HG03439 (cell line): ENCODE measurements around the gene MRPS15.

Experiments used
- ATAC-seq: cut with Tn5 transposase; IDR thresholded peaks from one replicate; pipeline ENCODE4 v1.9.1; 2021; ENCODE audit warnings: mild to moderate bottlenecking, moderate library complexity; ENCODE audit not compliant: unreplicated experiment

The MRPS15 gene

DNA sequence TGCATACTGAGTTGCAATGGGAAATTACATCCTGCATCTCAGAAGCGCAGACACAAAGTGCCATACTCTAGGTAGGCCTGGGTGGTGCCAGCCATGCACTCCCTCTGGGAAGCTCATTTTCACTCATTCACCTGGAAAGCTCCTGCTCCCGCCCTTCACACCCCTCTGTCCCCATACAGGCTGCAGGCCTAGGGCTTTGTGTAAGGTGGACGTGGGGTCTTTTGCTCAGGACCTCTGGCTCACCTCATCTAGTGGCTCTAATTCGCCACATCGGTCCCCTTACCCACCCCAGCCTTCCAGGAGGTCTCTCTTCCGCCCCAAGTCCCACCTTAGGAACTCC, 751 bp downstream of the MRPS15 start:
- no peak for ATAC-seq

DNA sequence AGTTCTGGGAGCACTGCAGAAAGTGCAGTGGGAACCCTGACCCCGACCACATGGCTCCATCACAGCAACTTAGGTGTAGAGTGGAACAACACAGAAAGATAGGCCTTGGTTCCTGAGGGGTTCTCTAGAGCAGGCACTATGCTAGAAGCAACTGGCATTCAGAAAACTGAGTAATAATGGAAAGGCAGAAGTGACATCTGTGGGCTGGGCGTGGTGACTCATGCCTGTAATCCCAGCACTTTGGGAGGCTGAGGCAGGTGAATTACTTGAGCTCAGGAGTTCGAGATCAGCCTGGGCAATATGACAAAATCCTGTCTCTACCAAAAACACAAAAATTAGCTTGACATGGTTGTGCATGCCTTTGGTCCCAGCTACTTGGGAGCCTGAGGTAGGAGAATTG, 5.3 kb downstream of the MRPS15 start:
- no peak for ATAC-seq

- no peak for ATAC-seq
These were observed 6.5 kb downstream of the MRPS15 start for GRCh38 chr1:36457691-36458090.

DNA sequence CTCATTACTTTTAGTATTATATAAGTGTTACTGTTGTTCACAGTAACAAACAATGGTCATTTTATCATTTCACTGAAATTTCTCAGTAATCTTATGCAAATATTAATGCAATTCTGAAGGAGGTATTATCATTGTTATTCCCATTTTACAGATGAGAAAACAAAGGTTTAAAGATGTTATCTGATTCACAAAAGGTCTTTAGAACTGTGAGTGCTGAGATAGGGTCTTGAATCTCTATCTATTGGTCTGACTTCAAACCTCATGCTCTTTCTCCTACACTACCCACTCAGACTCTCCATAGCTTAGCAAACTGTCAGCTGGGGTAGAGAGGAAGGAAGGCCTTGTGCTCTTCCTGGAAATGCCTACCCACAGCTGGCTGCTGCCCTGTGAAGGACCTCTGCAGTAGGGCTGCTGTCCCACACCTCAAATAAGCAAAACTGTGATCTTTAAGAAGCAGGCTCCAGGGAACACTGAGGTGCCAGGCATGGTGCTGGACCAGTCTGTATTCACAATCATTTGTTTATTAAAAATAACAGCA, 7.7 kb downstream of the MRPS15 start:
- no peak for ATAC-seq

DNA sequence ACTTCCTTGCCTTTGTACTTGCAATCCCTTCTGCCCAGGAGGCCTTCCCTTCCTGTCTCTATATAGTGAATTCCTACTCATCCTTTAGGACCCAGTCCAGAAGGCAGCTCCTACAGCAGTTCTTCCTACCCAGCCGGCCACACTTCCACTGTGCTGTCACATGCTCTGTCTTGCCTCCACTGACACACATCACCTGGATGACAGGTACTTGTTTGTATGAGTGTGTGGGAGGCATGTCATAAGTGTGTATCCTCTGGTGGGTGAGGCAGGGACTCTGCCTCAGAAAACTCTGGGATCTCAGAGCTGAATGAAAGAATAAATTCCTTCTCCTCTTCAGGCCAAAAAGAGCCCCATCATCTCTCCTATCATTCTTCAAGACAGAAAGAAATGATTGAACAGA, 8.8 kb downstream of the MRPS15 start:
- no peak for ATAC-seq

GRCh38 chr1:36453600-36454388, 10.4 kb downstream of the MRPS15 start:
- no peak for ATAC-seq

DNA sequence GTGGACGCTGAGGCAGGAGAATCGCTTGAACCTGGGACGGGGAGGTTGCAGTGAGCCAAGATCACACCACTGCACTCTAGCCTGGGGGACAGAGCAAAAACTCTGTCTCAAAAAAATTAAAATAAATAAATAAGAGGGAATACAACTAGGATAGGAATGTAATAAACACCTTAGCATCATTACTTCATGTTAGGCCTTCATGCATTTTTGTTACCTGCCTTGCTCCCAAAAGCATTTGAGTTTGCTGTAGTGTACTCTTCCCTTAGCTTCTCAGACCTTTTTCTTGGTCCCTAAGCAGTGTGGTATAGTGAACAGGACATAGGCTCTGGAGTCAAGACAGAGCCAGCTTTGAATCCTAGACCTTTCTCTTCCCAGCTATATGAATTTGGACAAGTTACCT, 11.1 kb downstream of the MRPS15 start:
- ATAC-seq: no peak

DNA sequence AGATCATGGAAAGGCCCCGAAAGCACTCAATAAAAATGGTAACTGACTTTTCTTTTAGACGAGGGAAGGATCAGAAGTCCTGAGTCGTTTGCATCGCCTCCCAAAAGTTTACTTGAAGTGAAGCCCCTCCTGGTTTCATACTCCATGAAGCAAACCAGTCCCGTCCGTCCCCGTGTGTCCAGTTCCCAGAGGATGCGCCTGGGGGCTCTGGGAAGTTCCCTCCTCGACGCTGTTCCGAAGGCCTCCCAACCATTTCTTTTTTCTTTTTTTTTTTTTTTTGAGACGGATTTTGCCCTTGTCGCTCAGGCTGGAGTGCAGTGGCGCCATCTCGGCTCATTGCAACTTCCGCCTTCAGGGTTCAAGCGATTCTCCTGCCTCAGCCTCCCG, 13.3 kb downstream of the MRPS15 start:
- ATAC-seq: no peak

- ATAC-seq: peak; percentile 93
These were observed 13.8 kb downstream of the MRPS15 start, which contains the start of gene OSCP1 for GRCh38 chr1:36450270-36450918. OSCP1 (minus strand) TSS chr1:36450451; CDS start chr1:36450369, 82 bp downstream.

DNA sequence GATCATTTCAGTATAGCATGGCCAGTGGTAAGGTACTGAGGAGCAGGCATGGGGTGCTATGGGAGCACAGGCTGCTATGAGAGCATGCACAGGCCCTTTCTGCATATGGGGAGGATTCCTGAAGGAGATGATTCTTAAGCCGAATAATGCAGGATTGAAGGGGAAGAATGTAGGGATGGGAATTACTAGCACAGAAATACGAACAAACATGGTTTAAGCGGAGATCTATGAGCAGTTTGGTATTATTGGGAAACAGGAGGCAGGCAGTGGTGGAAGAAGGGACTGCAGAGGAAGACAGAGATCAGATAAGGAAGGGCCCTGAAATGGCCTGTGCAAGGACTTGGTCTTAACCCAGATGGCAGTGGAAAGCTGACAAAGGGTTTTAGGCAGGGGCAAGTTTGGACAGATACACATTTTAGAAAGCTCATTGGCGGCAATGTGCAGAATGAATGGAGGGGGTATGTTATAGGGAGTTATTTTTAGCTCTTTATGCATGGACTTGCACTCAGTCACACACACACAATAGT, 15.6 kb downstream of the MRPS15 start:
- ATAC-seq: no peak

GRCh38 chr1:36447450-36447849, 16.7 kb downstream of the MRPS15 start:
- ATAC-seq: no peak

DNA sequence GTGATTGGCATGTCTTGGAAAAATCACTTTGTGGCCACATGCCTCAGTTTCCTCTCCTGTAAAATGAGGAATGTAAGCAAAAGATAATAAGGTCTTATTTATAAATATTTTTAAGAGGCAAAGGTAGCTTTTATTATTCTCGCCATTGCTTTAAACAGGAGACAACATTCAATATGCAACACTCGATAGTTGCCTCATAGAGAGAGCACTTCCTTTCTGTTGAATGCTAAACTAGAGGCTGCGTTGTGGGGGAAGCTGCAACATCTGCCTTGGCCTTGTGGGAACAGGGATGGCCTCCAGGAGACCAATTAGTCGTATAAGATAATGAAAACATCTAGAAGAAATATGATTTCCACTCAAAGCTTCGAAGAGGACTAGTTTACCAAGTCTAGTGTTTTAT, 17.4 kb downstream of the MRPS15 start:
- ATAC-seq: no peak

- no peak for ATAC-seq
These were observed 17.9 kb downstream of the MRPS15 start for GRCh38 chr1:36446271-36446670.

GRCh38 chr1:36443297-36443696, 20.9 kb downstream of the MRPS15 start:
- ATAC-seq: no peak

DNA sequence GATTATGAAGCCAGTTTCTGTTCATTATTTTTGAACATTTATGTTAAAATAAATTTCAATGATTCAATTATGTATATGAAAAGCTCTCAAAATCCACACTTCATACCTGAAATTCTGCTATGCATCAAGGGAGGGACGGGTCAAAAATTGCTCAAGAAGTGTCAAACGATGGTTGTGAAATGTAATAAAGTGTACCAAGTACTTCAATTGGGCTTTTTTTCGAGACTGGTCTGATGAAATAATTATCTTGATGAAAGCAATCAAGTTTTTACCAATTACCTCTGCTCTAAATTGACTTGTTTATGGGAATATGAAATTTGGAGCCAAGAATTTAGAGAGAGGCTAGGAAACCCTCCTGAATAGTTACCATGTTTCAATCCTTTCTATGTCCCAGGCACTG, 21.8 kb downstream of the MRPS15 start:
- ATAC-seq: no peak

- ATAC-seq: no peak
These were observed 23.5 kb downstream of the MRPS15 start for GRCh38 chr1:36440646-36441045.

DNA sequence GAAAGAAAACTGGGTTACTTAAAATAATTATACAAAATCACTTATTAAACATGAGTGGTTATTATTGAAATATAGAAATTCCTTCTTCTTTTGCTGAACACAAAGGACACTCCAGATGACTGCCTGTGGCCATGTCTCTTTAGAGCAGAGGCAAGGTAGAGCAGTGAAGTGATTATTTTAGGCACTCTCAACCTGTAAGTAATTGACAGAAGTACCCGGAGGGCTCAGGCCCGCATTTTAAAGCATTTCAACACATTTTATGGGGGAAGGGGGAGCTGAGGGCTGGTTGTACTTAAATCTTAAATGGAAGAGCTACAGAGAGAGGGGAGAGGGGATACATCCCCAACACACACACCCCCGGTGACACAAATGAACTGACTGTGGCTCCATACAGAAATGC, 24.1 kb downstream of the MRPS15 start:
- no peak for ATAC-seq

- no peak for ATAC-seq
These were observed 25.5 kb downstream of the MRPS15 start for GRCh38 chr1:36438715-36439114.

DNA sequence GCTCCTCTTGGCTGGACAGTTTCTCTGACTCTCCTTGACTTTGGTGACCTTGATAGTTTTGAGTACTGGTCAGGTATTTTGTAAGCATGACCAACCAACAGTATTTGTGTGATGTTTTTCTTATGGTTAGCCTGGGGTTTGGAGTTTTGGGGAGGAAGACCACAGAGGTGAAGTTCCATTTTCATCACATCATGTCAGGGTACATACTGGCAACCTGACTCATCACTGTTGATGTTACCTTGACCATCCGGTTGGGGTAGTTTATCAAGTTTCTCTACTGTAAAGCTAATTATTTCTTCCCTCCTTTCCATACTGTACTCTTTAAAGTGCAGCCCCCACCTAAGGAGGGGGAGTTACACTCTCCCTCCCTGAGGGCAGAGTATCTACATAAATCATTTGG, 27.4 kb downstream of the MRPS15 start:
- no peak for ATAC-seq

- no peak for ATAC-seq
These were observed 31.1 kb downstream of the MRPS15 start for GRCh38 chr1:36433102-36433501.

- no peak for ATAC-seq
These were observed 31.6 kb downstream of the MRPS15 start for GRCh38 chr1:36432616-36433015.

DNA sequence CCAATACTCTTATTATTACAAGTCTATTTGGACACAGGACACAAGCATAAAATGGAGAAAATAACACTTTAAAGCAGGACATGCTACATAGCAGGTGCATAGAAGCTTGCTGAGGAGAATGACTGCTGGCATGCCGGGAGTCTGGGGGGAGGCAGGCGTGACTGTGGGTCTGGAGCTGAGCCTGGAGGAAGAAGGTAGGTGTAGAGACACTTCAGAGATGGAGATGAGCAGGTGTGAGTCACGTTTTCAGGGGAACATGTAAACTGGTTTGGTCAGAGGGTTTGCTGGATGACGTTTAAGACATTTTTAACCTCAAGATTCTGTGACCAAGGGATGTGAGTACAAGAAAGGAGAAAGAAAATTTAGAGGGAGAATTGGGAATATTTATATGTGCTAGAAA, 38.4 kb downstream of the MRPS15 start:
- no peak for ATAC-seq
